SHP77 treated with DMSO at 0.1 percent for 48 hours (cell line): ENCODE results near the gene PTPN11.
"Not testable (repeated sequence)": the region's sequence is repeated elsewhere in the genome, so short reads cannot be mapped to it uniquely, and the experiment has no call there.

Experiments
- DNase-seq: peaks from one replicate; lab custom pipeline; 2025; lab: John Stamatoyannopoulos, UW

The PTPN11 gene

DNA sequence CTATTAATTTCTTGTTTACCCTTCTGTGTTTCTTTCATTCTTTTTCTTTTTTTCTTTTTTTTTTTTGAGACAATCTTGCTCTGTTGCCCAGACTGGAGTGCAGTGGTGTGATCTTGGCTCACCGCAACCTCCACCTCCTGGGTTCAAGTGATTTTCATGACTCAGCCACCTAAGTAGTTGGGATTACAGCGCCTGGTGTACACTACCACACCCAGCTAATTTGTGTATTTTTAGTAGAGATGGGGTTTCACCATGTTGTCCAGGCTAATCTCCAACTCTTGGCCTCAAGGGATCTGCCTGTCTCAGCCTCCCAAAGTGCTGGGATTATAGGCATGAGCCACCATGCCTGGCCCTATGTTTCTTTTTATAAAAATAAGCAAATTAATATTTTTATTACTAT, 29.4 kb downstream of the PTPN11 start:
- not testable (repeated sequence) for DNase-seq

DNA sequence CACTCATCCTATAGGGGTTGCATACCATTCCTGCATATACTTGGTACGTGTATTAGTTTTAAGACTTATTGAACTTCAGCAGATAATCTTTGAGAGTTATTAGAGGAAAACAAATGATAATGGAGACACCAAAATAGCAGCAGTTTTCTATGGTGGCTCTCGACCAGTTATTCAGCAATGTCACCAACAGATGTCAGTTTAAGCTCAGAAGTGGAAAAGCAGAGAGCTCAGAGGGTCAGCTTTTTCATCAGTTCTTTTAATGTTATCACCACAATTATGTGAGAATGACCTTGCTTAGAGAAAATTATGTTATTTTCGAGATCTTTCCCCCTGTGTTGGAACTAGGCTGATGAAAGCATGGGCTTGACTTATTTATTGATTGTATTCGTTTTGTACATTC, 32.0 kb downstream of the PTPN11 start:
- no peak for DNase-seq

- no peak for DNase-seq
These were observed 37.3 kb downstream of the PTPN11 start for GRCh38 chr12:112456029-112456428.

GRCh38 chr12:112457142-112457541, 38.4 kb downstream of the PTPN11 start:
- not testable (repeated sequence) for DNase-seq

- DNase-seq, result no peak
These were observed 39.6 kb downstream of the PTPN11 start for GRCh38 chr12:112458330-112458729.

- DNase-seq, result no peak
These were observed 40.0 kb downstream of the PTPN11 start for GRCh38 chr12:112458751-112459150.

GRCh38 chr12:112463478-112463877, 44.7 kb downstream of the PTPN11 start:
- DNase-seq, result no peak

- no peak for DNase-seq
These were observed 45.9 kb downstream of the PTPN11 start for GRCh38 chr12:112464605-112465004.

GRCh38 chr12:112466011-112466422, 47.3 kb downstream of the PTPN11 start:
- DNase-seq, result no peak

DNA sequence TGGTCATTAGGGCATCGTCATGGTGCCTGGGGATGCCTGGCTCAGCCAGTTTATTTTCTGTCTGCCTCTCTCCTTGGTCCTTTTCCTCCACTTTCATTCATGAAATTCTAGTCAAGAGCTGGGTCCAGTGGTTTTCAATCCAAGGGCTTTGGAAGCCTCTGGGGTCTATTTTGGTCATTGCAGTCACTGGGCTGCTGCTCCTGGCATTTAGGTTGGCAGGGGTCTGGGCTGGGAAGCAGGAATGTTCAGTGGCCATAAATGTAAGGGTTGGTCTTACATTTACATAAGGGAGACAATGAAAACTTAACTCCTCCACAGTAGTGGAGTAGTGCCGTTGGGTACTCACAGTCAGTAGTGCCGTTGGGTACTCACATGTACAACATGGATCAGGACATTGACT, 48.1 kb downstream of the PTPN11 start:
- no peak for DNase-seq

DNA sequence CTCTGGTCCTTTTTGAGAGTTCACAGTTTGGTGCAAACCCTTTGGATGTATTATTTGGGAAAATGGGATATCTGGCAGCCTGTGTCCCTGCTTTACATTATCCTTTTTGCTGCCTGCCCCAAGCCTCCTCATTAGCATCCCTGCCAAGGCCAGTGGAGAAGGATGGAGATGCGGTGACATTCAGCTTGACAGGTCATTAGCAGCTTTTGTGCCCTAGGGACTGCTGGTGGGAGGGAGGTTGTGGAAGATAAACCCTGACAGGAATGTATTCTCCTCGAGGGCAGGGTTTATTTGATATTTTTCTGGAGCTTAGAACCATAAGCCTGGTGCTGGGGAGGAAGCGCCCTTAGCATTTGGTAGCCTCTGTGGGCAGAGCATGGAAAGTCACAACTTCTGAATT, 49.3 kb downstream of the PTPN11 start:
- DNase-seq, result no peak

DNA sequence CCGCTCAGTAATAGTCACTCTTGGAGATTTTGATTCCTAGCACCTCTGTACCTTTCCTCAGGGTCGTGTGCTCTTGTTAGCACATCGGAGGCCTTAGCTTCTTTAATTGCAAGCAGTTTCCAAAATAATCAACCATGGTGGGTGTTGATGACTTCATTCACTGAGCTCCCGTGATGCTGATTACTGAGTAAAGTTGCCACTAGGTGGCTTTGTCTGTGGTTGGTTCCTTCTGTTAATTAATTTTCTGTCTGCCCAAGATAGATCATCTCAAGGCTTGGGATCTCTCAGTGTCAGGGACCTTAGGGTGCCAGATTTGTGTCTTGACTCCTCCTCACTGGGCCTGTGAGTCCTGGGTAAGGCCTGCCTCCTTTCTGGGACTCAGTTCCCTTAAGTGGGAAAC, 54.3 kb downstream of the PTPN11 start:
- DNase-seq, result no peak

DNA sequence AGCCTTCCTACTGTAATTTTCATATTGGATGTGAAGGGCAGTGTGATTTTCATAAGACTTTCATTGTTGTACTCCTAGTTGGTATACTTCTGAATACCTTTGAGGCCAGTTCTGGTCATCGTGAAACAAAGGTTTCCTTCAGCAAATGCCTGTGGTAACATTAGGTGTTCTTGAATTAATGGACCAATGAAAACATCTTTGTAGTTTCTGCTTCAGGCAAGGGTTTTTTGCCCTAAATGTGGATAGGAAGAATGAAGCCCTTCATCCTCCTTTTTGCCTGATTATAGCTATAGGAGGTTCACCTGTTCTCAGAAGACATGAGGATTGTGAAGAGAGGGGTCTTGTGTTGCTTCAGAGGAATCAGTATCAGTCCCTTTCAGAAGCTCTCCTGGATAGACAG, 60.7 kb downstream of the PTPN11 start:
- DNase-seq, result no peak

DNA sequence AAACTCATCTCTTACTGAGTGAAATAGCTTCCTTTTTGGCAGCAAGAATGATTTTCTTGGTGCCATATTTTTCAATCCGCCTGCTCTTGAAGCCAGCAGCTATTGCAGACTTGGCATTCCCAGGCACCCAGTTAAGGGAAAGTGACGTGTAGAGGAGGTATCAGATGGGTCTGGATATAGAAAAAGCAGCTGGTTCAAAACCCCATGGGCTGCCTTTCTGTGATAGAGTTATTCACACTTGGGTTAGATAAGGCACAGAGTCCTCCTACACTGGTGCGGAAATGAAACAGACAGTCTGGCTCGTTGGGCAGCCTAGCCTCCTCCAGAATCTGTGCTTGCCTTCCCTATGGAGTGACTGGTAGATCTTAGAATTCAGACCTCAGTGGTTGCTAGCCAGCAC, 62.2 kb downstream of the PTPN11 start:
- no peak for DNase-seq

DNA sequence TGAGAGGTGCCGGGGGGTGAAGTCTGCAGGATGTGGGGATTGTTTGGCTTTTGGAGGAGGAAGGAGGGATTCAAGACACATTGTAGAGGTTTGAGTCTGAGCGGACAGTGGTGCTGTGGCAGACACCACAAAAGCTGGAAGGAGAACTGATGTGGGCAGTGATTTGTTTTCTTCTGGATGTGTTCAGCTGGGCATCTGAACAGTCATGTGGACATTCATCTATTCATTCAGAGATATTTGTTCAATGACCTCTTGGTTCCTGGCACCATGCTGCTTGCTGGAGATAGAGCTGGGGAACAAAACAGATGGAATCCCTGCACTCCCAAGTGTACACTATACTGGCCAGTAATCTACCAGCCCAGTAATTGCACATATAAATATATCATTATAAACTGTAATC, 64.0 kb downstream of the PTPN11 start:
- no peak for DNase-seq

- DNase-seq, result no peak
These were observed 67.6 kb downstream of the PTPN11 start for GRCh38 chr12:112486361-112486760.

DNA sequence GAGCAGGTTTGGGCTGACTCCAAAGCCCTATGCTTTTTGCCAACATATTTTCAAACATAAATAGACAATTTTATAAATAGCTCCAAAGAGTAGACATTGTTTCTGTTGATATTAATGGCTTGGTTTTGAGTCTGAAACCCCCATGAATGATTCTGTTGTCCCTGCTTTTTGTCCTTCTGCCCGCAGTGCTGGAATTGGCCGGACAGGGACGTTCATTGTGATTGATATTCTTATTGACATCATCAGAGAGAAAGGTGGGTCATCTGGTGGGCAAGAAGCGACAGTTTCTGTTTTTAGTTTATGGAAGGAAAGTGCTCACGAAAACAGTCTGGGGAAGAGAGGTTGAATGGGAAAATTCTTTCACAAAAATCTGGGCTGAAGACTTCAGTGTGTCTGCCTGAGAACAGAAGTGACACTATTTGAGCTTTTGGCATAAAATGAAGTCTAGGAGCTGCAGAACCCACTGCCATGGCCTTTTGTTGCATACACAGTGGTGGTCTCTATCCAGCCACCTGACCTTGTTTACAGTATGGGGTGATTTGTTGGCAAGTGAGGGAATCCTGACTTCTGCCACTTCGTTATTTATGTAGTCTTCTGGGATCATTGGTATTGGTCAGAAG, 69.6 kb downstream of the PTPN11 start:
- no peak for DNase-seq

DNA sequence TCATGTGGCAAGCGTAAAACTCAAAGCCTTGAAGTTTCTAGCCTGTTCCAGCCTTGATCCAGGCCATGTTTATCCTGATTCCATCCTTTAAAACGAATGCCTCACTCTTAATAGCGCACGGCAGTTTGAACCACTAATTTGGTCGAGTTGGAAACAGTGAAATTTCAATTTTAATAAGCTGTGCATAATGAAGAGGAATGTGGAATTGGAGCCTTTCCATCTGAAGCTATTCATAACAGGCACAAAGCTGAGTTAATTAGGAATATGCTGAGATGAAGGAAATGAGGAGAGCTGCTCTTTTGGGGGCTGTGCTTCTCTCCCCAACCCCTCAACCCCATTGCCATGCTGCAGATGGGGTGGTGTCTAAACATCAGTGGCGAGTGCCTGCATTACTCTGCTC, 70.7 kb downstream of the PTPN11 start:
- DNase-seq, result no peak

DNA sequence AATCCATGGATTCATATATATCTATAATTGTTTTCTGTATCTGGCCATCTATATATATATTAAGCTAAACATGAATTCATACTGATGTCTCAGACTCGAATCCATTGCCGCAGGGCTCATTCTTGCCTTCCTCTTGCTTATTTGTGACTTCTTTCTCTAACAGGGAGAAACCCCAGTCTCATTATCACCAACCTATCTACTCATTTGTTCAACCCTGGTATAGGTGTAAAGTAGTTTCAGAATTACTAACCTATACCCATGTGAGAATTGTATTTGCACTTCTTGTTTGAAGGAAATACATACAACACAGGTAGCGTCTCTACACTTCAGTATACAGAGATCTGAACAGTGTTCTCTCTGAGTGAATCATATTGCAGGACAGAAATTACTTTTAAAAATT, 77.7 kb downstream of the PTPN11 start:
- no peak for DNase-seq

GRCh38 chr12:112498580-112498979, 79.8 kb downstream of the PTPN11 start:
- DNase-seq, result no peak

- no peak for DNase-seq
These were observed 84.8 kb downstream of the PTPN11 start for GRCh38 chr12:112503512-112503911.

DNA sequence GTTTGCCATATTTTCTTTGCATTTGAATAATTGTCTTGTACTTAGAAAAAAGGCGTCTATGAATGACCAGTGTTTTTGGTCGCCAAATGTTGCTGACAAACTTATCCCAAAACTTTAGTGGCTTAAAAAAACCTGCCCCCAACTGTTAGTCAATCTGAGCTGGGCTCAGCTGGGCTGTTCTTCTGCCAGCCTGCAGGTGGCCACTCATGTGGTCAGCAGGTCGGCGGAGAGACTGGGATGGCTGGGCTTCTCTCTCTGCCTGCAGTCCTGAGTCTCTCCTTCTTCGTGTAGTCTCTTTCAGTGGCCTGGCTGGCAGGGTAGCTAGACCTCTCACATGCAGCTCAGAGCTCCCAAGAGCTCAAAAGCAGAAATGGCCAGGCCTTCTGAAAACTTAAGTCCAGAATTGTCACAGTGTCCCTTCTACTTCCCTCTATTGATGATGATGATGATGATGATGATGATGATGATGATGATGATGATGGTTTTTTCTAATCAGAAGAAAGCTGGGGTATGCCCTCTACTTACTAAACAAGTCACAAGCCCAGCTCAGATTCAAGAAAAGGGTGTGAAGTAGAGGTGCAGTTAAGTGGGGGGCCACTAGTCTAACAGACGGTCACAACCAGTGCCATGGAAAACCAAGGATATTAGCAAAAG, 87.9 kb downstream of the PTPN11 start:
- DNase-seq, result no peak

GRCh38 chr12:112513471-112513870, 94.7 kb downstream of the PTPN11 start:
- DNase-seq, result no peak

- DNase-seq, result no peak
These were observed 95.7 kb downstream of the PTPN11 start for GRCh38 chr12:112514456-112514855.
